HG02885 (cell line): ENCODE results near the gene XPNPEP3.
"Not testable (repeated sequence)": the region's sequence is repeated elsewhere in the genome, so short reads cannot be mapped to it uniquely, and the experiment has no call there.

Experiments
- ATAC-seq: cut with Tn5 transposase; IDR thresholded peaks from one replicate; pipeline ENCODE4 v1.9.1; 2021; ENCODE audit warnings: mild to moderate bottlenecking; ENCODE audit not compliant: unreplicated experiment, poor library complexity

Gene XPNPEP3

GRCh38 chr22:40855979-40856512, 902 bp upstream of the XPNPEP3 start:
- ATAC-seq, result peak; percentile 29

- ATAC-seq, result no peak
Measured at GRCh38 chr22:40857309-40857855, 434 bp downstream of the XPNPEP3 start.

DNA sequence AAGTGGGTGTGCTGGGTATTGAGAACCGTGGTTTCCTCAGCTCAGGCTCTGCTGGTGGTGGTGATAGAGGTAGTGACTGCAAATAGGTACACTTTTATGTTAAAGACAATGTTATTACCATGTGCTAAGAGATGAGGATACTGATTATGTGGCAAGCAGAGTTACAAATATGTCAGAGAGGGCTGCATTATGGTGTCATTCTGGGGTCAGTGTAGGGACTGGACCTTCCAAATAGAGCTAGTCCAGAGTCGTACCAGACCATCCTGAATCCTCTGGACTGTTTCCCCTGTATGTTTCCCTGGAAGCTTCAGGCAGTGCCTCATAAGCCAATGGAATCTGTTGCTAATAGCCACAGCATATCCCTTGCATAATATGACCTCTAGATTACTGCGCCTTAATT, 5.1 kb downstream of the XPNPEP3 start, which contains the start of gene DNAJB7:
Gene DNAJB7 (minus strand): TSS at position 101 of the 400 bp plus-strand sequence. CDS start 119 bp downstream, outside the sequence.
- no peak for ATAC-seq

GRCh38 chr22:40862537-40862936, 5.6 kb downstream of the XPNPEP3 start:
- no peak for ATAC-seq

DNA sequence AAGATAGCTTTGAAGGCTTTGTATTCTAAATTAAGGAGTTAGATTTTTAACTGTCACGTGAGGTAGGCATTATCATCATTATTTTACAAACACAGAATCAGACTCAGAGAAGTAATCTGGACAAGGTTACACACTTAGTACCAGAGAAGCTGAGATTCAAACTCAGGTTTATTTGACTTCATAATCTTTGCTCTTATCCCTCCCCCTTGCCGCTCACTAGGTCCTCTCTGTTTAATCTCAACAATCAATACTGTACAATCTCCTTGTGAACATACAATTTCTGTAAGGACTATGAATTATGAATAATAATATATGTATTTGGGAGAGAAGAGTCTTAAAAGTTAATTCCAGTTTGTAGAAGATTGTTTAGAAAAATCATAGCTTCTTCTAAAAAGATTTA, 10.2 kb downstream of the XPNPEP3 start:
- no peak for ATAC-seq

- ATAC-seq, result not testable (repeated sequence)
Measured at GRCh38 chr22:40868379-40868778, 11.4 kb downstream of the XPNPEP3 start.

GRCh38 chr22:40874016-40874415, 17.1 kb downstream of the XPNPEP3 start:
- ATAC-seq, result no peak

DNA sequence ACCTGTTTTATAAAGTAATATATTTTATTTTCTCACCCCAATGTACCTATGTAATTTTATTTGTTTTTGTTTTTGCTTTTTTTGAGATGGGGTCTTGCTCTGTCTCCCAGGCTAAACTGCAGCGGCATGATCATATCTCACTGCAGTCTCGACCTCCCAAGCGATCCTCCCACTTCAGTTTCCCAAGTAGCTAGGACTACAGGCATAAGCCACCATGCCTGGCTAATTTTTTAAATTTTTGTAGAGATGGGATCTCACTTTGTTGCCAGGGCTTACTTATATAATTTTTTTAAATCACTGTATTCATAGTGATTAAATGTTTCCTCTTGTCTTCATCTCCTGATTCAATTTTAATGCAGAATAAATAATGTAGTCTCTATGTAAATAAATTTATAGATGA, 18.2 kb downstream of the XPNPEP3 start:
- no peak for ATAC-seq

GRCh38 chr22:40876907-40877306, 20.0 kb downstream of the XPNPEP3 start:
- ATAC-seq, result no peak

DNA sequence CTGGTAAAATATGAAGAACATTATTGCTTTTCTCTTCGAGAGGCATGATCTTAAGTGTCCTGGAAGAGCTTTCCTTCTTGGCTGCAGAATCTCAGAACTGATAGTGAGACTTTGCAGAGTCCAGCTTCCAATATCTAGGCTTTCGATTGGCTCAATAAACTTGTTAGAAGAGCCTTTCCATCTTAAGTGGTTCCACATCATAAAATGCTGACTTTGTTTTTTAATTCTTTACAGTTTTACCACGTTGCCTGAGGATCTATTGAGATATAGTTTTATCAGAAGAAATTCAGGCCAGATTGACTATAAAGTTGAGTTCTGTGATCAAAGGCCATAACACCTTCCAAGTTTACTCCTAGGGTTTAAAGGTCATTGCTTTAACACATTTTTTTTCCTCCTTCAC, 20.5 kb downstream of the XPNPEP3 start:
- ATAC-seq, result no peak

DNA sequence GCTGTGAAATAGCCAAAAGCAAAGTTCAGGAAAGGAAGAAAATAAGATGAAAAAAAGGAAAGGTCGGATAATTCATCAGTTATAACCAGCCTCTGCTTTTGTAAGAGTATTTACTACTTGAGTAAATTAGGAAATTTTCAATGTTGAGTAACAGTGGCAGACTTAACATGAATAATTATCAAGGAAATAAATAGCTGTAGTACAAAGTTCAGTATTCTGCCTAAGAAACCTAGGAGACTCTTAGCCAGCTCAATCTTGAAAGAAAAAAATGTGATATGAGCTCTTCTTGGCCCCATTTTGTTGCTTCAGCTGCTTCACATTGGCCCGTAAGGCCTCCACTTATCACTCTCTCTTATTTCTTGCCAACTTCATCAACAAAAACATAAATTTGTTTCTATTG, 22.0 kb downstream of the XPNPEP3 start:
- ATAC-seq, result no peak

GRCh38 chr22:40889116-40889515, 32.2 kb downstream of the XPNPEP3 start:
- ATAC-seq, result no peak

GRCh38 chr22:40890881-40891280, 33.9 kb downstream of the XPNPEP3 start:
- ATAC-seq, result no peak

- ATAC-seq, result no peak
Measured at GRCh38 chr22:40894417-40894816, 37.5 kb downstream of the XPNPEP3 start.

DNA sequence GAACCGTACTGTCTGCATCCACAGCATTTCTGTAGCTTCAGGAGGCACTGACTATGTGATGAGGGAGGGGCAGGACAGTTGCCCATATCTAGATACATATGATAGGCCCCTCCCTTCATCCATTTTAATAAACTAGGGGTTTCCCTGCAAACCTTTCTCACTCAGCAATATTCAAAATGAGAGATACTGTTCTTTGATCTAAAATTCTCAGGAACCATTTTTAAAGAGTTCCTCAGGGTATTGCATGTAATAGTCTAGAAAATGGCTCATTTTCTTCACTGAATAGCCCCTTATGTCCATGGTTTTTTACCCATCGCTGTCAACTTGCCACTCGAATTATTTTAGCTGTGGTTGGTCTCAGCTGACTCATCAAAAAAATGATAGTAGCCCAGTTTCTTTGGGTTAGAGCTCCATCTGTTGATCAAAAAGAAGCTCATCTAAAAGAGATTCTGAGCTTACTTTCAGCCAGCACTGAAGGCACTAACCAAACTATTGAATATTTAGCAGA, 42.0 kb downstream of the XPNPEP3 start:
- ATAC-seq, result no peak

DNA sequence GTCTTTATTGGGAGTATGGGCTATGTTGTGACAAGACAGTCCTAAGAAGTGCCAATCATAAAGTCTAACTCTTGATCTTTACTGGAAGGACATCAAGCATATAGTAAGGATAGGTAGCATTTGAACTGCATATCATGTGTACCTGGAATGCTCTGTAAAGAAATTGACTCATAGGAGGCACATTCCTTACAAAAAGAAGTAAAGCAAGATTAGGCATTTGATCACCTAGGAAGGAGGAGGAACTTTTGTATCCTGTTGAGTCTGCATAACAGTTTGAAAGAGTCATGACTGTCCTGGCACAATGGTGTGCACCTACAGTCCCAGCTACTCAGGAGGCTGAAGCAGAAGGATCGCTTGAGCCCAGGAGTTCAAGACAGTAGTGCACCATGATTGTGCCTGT, 47.2 kb downstream of the XPNPEP3 start:
- ATAC-seq, result no peak

DNA sequence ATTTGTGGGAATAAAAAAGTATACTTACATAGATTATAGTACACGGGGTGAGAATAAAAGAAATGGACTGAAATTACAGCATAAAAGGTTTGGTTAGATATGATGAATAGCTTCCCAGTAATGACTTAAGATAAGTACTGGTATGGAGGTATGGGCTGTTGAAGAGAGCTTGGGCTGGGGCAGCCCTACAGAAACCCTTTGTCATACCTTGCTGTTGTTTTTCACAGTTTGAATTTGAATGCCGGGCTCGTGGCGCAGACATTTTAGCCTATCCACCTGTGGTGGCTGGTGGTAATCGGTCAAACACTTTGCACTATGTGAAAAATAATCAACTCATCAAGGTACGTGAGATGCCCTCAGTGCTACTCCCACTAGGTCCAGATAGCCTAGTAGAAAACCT, 51.9 kb downstream of the XPNPEP3 start:
- ATAC-seq, result no peak

DNA sequence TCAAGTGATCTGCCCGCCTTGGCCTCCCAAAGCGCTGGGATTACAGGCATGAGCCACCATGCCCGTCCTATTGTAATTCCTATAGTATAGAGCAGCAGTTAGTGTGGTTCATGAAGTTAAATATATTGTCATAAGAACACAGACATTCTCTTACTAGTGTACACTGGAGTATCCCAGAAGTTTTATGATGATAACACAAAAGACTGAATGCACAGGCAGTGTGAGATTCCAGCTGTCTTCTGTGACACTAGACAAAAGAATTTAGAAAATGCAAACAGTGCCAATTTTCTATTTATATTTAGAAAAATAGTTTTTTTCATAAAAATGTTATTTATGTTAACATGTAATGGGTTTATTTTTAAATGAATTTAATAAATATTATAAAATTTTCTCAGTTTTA, 54.8 kb downstream of the XPNPEP3 start:
- ATAC-seq, result no peak

DNA sequence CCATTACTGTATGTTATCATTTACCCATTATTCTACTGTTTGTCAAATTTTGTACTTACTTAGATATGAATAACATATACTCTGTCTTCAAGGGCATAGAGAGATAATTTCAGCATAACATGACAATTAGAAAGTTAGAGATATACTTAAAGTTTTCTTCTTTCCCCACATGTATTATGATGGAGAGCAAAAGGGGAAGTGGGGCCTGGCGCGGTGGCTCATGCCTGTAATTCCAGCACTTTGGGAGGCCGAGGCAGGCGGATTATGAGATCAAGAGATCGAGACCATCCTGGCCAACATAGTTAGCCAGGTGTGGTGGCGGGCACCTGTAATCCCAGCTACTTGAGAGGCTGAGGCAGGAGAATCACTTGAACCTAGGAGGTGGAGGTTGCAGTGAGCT, 56.0 kb downstream of the XPNPEP3 start:
- ATAC-seq, result not testable (repeated sequence)

DNA sequence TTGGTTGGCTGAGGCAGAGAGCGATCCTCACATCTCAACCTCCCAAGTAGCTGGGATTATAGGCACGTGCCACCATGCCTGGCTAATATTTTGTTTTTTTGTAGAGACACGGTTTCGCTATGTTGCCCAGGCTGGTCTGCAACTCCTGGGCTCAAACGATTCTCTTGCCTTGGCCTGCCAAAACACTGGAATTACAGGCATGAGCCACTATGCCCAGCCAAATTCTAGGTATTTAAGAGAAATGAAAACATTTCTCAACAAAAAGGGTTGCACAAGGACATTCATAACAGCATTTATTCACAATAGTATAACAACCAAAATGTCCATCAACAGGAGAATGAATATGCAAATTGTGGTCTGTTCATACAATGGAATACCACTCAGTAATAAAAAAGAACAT, 62.5 kb downstream of the XPNPEP3 start:
- no peak for ATAC-seq

DNA sequence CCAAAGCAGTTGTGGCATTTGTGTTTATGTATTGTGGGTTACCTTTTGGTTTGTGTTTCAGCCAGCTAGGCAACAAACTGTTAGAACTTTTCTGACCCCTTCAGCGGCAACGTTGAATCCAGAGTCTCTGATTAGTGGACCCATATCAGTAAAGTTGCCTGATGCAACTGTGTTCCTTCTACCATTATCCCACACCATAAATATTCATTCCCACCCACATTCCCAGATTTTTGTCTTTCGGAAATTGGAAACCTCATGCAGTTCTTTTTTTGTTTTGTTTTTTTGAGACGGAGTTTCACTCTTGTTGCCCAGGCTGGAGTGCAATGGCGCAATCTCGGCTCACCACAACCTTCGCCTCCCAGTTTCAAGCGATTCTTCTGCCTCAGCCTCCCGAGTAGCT, 63.6 kb downstream of the XPNPEP3 start:
- ATAC-seq, result no peak
